HG03521 (cell line): Measurements from ENCODE around the gene KMT5B.

Experiments
- ATAC-seq: cut with Tn5 transposase; IDR thresholded peaks from one replicate; pipeline ENCODE4 v1.9.1; 2021; ENCODE audit warnings: mild to moderate bottlenecking, moderate library complexity; ENCODE audit not compliant: unreplicated experiment

KMT5B gene

GRCh38 chr11:68216171-68216938 is 3.3 kb upstream of the KMT5B start:
- ATAC-seq: no peak

DNA sequence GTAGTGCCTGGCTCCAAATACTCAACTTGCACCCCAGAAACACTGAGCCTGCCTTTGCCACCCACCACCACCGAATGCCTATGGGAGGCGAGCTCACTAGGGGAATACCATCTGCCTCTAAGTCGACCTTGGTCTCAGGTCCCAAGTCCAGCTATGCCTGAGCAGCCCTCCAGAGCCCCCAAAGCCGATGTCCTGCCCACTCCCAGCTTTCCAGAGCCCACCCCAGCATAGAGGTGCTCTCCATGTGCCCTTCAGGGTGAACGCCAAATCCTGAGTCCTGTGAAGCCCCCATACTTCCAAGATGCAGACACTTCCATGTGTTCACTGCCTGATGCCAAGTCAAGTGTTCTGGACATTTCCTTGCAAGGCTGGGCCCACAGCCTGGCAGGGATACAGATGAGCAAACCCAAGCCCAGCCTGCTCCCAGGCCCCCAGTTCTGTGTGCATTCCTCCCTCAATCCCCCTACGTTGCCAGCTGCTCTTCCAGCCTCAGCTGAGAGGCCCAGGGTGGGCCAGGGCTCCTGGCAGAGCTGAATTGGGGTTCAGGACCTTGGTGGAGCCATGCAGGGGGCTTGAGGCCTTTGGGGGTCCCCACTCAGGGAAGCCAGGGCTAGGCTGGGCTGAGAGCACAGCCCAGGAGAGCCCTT is 2.6 kb upstream of the KMT5B start:
- ATAC-seq: no peak

- ATAC-seq: no peak
Measured at GRCh38 chr11:68215087-68215445, 2.0 kb upstream of the KMT5B start.

GRCh38 chr11:68214173-68215086 is 1.3 kb upstream of the KMT5B start:
- no peak for ATAC-seq

GRCh38 chr11:68213555-68214172 is 568 bp upstream of the KMT5B start:
- ATAC-seq: peak; percentile 36

DNA sequence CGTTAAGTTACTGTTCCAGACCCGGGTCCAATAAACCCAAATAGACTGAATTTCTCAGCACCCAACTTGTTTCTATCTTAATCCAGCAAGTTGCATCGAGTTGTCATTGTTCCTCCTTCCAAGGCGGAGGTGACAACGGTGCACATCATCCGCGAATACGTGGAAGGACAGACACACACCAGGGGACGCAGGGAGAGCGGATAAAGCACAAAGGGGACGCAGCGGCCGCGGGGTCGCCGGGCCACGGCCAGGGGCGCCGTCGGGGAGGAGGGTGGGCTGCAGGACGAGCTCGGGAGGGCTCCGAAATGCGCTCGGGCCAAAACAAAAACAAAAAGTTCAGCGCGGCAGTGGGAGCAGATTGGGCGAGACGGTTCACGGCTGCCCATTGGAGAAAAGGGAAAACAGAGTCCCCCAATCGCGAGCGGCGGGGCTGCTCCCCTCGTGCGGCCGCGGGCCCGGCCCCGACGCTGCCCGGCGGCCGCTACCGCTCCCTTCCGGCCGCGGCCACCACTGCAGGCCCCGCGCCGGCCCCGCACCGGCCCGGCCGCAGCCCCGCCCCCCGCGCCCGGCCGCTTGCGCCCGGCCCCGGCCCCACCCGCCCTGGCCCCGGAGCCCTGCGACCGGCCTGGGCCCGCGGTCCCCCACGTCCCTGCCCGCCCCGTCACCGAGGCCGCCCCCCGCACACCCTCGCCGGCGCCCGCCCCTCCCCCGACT is 518 bp downstream of the KMT5B start:
- ATAC-seq: peak; percentile 50

DNA sequence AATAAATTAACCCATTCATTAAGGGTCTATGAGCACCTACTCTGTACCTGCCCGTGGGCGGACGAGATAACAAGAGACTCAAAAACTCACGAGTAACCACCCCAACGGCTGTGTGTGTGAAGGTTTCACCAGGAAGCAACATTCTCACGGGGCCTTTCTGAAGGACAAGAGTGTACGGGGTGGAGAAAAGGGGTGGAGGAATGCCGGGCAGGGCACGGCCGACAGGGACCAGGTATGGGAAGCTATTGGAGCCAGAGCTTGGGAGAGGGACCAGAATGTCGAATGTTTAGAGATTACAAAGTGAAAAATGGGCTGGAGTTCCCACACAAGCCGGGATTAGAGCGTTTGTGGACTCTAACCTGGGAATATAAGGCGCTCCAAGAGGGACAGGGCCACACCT is 1.6 kb downstream of the KMT5B start:
- ATAC-seq: no peak

DNA sequence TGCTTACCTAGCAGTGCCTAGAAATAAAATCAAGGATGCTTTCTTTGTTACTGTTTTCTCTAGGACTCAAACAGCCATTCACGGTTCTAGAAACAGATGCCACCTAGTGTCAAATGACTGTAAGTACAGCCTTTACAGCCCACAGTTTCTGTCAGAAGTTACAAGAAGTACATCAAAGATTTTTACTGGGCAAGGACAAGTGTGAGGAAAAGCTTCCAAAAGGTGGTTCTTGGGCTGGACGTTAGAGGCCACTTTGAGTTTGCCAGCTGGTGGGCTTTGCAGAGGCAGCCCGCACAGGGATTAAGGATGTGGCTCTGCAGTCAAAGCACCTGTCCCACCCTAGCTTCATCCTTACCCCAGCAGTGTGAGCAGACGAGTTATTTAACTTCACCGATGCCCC is 6.9 kb downstream of the KMT5B start:
- ATAC-seq: no peak

GRCh38 chr11:68204402-68204801 is 8.7 kb downstream of the KMT5B start:
- ATAC-seq: no peak

- no peak for ATAC-seq
Measured at GRCh38 chr11:68202165-68202564, 10.9 kb downstream of the KMT5B start.

DNA sequence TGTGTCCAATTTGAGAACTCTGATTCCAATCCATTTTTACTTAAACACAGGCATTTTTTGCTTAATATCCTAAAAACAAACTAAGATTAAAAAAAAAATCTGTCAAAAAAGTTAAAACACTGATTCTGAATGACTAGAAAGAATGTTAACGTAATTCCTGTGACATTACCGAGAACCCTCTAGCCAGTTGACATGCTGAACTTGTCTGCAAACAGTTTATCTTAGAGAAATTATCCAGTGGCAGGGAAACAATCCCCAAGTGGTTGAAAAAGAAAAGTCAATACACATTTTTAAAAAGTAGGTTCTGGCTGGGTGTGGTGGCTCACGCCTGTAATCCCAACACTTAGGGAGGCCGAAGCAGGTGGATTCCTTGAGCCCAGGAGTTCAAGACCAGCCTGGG is 11.6 kb downstream of the KMT5B start:
- no peak for ATAC-seq

GRCh38 chr11:68200639-68201038 is 12.5 kb downstream of the KMT5B start:
- ATAC-seq: no peak

GRCh38 chr11:68199295-68199987 is 13.7 kb downstream of the KMT5B start:
- ATAC-seq: no peak

GRCh38 chr11:68196219-68196618 is 16.9 kb downstream of the KMT5B start:
- no peak for ATAC-seq

DNA sequence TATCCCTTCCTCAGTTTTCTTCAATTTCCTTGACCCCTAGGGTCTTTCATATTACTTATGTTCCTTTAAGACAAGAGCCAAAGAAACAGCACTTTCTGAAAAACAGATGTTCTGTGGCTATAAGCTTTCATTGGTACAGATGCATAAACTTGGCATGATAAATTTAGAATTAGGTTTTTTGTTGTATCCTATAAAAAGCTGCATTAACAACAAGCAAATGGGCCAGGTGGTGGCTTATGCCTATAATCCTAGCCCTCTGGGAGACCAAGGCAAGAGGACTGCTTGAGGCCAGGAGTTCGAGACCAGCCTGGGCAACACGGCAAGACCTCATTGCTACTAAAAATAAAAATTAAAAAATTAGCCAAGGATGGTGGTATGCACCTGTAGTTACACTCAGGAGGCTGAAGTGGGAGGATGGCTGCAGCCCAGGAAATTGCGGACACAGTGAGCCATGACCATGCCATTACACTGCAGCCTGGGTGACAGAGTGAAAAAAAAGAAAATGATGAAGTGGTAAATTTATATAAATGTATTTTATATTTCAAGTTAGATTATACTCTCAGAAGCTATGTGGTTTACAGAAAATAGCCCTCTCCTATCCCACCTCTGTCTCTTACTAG is 18.3 kb downstream of the KMT5B start:
- ATAC-seq: no peak

DNA sequence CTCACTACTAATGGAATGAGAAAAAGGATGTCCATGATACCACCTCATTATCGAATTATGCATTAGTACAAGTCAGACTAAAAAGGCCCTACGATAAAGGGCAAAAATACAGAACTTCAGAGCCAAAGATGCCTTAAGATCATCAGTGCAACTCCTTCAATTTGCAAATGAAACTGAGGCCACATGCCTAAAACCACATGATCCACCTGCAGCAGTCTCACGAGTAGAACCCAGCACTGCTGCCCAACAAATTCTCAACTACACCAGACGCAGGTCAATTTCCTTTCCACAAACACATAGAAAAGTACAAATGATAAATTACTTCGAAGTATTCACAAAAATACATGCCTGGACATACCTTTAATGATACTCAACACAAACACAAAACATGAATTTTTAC is 20.1 kb downstream of the KMT5B start:
- no peak for ATAC-seq

DNA sequence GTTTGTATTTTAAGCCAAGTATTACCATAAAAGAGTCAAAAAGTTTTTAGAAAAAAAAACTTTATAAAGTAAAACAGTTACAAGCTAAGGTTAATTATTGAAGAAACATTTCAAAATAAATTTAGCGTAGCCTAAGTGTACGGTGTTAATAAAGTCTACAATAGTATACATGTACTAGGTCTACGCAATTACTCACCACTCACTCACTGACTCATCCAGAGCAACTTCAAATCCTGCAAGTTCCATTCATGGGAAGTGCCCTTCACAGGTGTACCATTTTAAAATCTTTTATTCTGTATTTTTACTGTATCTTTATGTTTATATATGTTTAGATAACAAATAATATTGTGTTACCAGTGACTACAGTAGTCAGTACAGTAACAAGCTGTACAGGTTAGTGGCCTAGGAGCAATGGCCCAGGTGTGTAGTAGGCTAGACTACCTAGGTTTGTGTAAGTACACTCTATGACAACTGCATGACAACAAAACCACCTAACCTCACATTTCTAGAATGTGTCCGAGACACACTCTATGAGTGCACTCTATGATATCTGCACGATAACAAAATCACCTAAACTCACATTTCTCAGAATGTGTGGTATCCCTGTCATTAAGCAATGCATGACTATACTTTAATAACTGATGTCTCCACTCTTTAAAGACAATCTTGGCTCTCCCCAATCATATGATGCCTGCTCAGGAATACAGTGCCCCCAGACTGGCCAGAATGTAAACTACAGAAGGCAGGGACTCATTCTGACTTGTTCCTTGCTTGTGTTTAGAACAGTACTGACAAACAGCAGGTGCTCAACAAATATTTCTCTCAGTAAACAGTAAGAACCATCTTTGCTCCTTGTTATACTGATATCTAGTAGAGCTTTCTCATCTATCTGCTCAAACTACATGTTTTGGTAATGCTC is 21.2 kb downstream of the KMT5B start:
- no peak for ATAC-seq

DNA sequence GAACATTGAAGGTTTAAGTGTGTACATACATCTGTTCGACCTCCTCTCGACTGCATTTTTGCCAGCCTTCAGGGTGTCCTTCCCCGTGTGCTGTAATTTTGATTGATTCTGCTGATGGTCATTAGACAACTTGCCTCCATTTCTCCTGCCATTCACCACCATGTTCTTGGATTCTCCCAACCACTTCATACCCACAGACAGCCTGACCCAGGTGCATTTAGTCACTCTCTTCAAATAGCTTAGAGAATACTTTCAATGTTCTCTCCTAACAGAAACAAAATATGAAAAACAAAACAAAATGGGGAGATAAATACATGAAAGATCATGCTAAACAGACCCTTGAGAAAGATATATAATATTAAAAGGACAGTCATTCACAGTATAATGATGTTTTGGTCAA is 23.2 kb downstream of the KMT5B start:
- no peak for ATAC-seq

GRCh38 chr11:68189082-68189481 is 24.0 kb downstream of the KMT5B start:
- ATAC-seq: no peak
